K562 (cell line): ENCODE results near the gene ARHGAP29.

ENCODE experiments used
- ETV6 ChIP-seq, 3 experiments: fragments of 150-350 bp in 1 of 3; sonication (generic) in 1 of 3; formaldehyde crosslinking in 1 of 3; IDR thresholded peaks; 2 replicates each; pipeline versions ENCODE4 v1.6.1 to v1.8.0; 2014 to 2022; ENCODE audit warnings: borderline replicate concordance in 2 of 3, low read depth in 2 of 3, antibody characterized with exemption in 1 of 3, low read length in 1 of 3, mild to moderate bottlenecking in 1 of 3, missing genetic modification reagents in 1 of 3
- FOXP1 ChIP-seq: sonication (generic); formaldehyde crosslinking; IDR thresholded peaks from 2 replicates; pipeline ENCODE4 v1.8.0; 2022; ENCODE audit warnings: mild to moderate bottlenecking, missing genetic modification reagents
- HDAC6 ChIP-seq: IDR thresholded peaks from 2 replicates; pipeline ENCODE4 v1.6.1; 2012; ENCODE audit warnings: low read depth, mild to moderate bottlenecking, control low read depth, inconsistent platforms, low read length, moderate library complexity
- KDM5B ChIP-seq: fragments of 200-600 bp; sonication (generic); IDR thresholded peaks from 2 replicates; pipeline ENCODE4 v1.6.1; 2012; ENCODE audit warnings: low read depth, mild to moderate bottlenecking, moderate library complexity, low read length, control low read depth, inconsistent platforms; ENCODE audit not compliant: insufficient replicate concordance
- LEF1 ChIP-seq: fragments of 450-650 bp; IDR thresholded peaks from 2 replicates; pipeline ENCODE4 v1.6.1; 2016; ENCODE audit warnings: mild to moderate bottlenecking
- SRSF9 ChIP-seq: fragments of 200-400 bp; formaldehyde crosslinking; IDR thresholded peaks from 2 replicates; pipeline ENCODE4 v1.6.1; 2017; ENCODE audit warnings: low read depth, low read length, borderline replicate concordance
- ZFP30 ChIP-seq: fragments of 250-450 bp; sonication (Bioruptor Pico); IDR thresholded peaks from 2 replicates; pipeline ENCODE4 v1.8.0; 2022; ENCODE audit warnings: moderate library complexity, mild to moderate bottlenecking, inconsistent platforms, borderline replicate concordance
- ZNF282 ChIP-seq: sonication (generic); formaldehyde crosslinking; IDR thresholded peaks from 2 replicates; pipeline ENCODE4 v1.8.1; 2023; ENCODE audit warnings: missing genetic modification reagents
- ZNF785 ChIP-seq: fragments of 250-450 bp; sonication (Bioruptor Pico); IDR thresholded peaks from 2 replicates; pipeline ENCODE4 v1.4.0; 2020; ENCODE audit warnings: mild to moderate bottlenecking
- TF ChIP-seq, protein P1 (sequence below): fragments of 450-650 bp; IDR thresholded peaks from 2 replicates; pipeline ENCODE4 v1.6.1; 2018; ENCODE audit warnings: mild to moderate bottlenecking, low read depth; ENCODE audit not compliant: partially characterized antibody
- TF ChIP-seq, protein P2 (sequence below), 3 experiments: IDR thresholded peaks in 2 of 3; conservative IDR thresholded peaks in 1 of 3; 2 replicates each; pipeline ENCODE4 v1.5.1; 2011 to 2012; ENCODE audit warnings: low read length in 3 of 3, mild to moderate bottlenecking in 3 of 3, control low read depth in 2 of 3, improper control_type of control experiment in 1 of 3, inconsistent platforms in 1 of 3, low read depth in 1 of 3, mixed read lengths in 1 of 3, moderate library complexity in 1 of 3; ENCODE audit not compliant: insufficient read depth in 2 of 3

DNA sequence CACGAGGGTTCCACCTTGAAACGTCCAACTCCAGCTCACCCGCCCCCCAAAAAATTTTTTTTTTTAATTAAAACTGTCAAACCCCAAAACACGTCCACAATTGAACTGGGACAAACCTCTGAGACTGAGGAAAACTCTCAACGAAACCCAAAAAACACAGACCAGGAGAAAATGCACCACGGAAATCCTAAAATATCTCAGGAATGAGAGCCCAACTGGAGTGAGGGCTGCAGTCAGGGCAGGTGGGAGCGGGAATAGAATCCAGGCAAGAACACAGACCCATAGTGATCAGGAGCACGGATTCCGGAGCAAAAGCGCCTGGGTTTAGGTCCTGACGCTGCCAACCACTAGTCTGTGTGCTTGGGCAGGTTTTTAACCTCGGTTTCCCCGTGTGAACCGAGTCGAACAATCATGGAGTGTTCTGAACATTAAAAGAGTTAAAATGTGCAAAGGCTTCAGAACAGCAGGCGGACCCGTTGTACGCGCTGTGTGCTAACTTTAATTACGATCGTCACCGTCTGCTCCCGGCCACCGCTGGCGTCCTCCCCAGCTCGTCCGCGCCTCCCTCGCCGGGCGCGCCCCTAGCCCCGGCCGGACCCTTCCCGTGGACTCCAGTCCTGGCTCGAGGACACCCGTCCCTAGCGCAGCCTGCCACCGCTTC lies 624 bp downstream of the ARHGAP29 start:
- TF ChIP-seq HDAC6 (no peak), ZNF785 (CRISPR knock-in tag) (no peak), FOXP1 (CRISPR knock-in tag) (no peak), KDM5B (no peak), ZNF282 (CRISPR knock-in tag) (no peak), ETV6 (IDR thresholded peaks at IDR 0.05; ENCODE audit: borderline replicate concordance in 1 of 2, low read depth in 2 of 2, low read length in 1 of 2) (no peak), ETV6 (CRISPR knock-in tag; IDR thresholded peaks at IDR 0.05; ENCODE audit: borderline replicate concordance) (no peak), LEF1 (no peak), ZFP30 (no peak), SRSF9 (no peak)
- TF ChIP-seq, protein P1, sequence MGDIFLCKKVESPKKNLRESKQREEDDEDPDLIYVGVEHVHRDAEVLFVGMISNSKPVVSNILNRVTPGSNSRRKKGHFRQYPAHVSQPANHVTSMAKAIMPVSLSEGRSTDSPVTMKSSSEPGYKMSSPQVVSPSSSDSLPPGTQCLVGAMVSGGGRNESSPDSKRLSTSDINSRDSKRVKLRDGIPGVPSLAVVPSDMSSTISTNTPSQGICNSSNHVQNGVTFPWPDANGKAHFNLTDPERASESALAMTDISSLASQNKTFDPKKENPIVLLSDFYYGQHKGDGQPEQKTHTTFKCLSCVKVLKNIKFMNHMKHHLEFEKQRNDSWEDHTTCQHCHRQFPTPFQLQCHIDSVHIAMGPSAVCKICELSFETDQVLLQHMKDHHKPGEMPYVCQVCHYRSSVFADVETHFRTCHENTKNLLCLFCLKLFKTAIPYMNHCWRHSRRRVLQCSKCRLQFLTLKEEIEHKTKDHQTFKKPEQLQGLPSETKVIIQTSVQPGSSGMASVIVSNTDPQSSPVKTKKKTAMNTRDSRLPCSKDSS: no peak
- TF ChIP-seq, protein P2, sequence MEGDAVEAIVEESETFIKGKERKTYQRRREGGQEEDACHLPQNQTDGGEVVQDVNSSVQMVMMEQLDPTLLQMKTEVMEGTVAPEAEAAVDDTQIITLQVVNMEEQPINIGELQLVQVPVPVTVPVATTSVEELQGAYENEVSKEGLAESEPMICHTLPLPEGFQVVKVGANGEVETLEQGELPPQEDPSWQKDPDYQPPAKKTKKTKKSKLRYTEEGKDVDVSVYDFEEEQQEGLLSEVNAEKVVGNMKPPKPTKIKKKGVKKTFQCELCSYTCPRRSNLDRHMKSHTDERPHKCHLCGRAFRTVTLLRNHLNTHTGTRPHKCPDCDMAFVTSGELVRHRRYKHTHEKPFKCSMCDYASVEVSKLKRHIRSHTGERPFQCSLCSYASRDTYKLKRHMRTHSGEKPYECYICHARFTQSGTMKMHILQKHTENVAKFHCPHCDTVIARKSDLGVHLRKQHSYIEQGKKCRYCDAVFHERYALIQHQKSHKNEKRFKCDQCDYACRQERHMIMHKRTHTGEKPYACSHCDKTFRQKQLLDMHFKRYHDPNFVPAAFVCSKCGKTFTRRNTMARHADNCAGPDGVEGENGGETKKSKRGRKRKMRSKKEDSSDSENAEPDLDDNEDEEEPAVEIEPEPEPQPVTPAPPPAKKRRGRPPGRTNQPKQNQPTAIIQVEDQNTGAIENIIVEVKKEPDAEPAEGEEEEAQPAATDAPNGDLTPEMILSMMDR (IDR thresholded peaks at IDR 0.05 in 2 of 3, conservative IDR thresholded peaks at IDR 0.05 in 1 of 3; ENCODE audit: insufficient read depth in 2 of 3, low read depth in 1 of 3, low read length in 3 of 3): no peak
